ENCODE measurements around the gene TRDN.

Gene TRDN

DNA sequence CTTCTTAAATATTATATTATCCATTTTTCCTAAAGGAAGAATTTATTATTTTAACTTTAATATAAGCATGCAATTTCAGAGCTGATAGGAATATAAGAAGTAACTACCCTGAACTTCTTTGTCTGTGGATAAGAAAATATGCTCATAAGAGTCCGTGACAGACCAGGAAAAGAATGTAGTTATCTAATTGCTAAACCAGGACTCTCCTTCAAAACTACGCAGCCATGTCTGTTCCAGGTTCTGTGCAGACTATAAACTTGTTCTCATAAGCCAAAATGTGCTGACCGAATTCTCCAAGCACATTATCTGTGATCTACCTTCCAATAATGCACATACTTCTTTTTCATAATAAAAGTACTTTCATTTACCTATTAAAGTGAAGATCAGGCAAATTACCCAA is 116.5 kb downstream of the TRDN start:
- TF ChIP-seq RARB (CRISPR knock-in tag; IDR thresholded peaks at IDR 0.05) (no peak), TSHZ2 (CRISPR knock-in tag; IDR thresholded peaks at IDR 0.05) (no peak), PPARA (CRISPR knock-in tag; IDR thresholded peaks at IDR 0.05; ENCODE audit: borderline replicate concordance) (no peak), ZFP30 (CRISPR knock-in tag; IDR thresholded peaks at IDR 0.05) (no peak), ZNF565 (CRISPR knock-in tag; conservative IDR thresholded peaks at IDR 0.05; ENCODE audit: low read depth) (no peak), TOX (CRISPR knock-in tag; IDR thresholded peaks at IDR 0.05; ENCODE audit: borderline replicate concordance) (no peak), SNAI2 (CRISPR knock-in tag; IDR thresholded peaks at IDR 0.05) (no peak), ZNF70 (CRISPR knock-in tag; IDR thresholded peaks at IDR 0.05) (no peak), OSR1 (CRISPR knock-in tag; IDR thresholded peaks at IDR 0.05) (no peak), BACH2 (CRISPR knock-in tag; IDR thresholded peaks at IDR 0.05; ENCODE audit: borderline replicate concordance) (no peak), ESRRG (CRISPR knock-in tag; IDR thresholded peaks at IDR 0.05) (no peak), ISL1 (CRISPR knock-in tag; IDR thresholded peaks at IDR 0.05) (no peak), ZC3H10 (CRISPR knock-in tag; IDR thresholded peaks at IDR 0.05) (no peak), CSDC2 (CRISPR knock-in tag; IDR thresholded peaks at IDR 0.05) (no peak), ARNTL (CRISPR knock-in tag; IDR thresholded peaks at IDR 0.05; ENCODE audit: borderline replicate concordance, low read depth) (no peak)
- TF ChIP-seq, protein P1, sequence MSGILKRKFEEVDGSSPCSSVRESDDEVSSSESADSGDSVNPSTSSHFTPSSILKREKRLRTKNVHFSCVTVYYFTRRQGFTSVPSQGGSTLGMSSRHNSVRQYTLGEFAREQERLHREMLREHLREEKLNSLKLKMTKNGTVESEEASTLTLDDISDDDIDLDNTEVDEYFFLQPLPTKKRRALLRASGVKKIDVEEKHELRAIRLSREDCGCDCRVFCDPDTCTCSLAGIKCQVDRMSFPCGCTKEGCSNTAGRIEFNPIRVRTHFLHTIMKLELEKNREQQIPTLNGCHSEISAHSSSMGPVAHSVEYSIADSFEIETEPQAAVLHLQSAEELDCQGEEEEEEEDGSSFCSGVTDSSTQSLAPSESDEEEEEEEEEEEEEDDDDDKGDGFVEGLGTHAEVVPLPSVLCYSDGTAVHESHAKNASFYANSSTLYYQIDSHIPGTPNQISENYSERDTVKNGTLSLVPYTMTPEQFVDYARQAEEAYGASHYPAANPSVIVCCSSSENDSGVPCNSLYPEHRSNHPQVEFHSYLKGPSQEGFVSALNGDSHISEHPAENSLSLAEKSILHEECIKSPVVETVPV (CRISPR knock-in tag; IDR thresholded peaks at IDR 0.05), result no peak
- TF ChIP-seq, protein P2, sequence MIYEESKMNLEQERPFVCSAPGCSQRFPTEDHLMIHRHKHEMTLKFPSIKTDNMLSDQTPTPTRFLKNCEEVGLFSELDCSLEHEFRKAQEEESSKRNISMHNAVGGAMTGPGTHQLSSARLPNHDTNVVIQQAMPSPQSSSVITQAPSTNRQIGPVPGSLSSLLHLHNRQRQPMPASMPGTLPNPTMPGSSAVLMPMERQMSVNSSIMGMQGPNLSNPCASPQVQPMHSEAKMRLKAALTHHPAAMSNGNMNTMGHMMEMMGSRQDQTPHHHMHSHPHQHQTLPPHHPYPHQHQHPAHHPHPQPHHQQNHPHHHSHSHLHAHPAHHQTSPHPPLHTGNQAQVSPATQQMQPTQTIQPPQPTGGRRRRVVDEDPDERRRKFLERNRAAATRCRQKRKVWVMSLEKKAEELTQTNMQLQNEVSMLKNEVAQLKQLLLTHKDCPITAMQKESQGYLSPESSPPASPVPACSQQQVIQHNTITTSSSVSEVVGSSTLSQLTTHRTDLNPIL (CRISPR knock-in tag; IDR thresholded peaks at IDR 0.05; ENCODE audit: low read depth), result no peak
- ATAC-seq, result no peak

DNA sequence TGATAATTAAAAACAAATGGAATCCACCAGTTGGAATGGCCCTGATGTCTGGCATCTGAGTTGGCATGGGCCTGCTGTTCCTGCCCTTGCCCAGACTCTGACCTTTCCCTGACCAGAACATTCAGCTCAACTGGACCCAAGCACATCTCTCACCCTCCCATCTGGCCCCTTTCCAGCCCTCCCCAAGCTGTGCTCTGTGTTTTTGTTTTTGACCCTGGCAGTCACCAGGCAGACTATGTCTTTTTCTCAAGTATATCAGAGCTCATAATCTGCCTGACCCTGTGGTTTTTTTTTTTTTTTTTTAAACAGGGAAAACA is 117.6 kb downstream of the TRDN start:
- ATAC-seq, result no peak
- TF ChIP-seq SNAI2 (CRISPR knock-in tag; IDR thresholded peaks at IDR 0.05) (no peak), ZFP30 (CRISPR knock-in tag; IDR thresholded peaks at IDR 0.05) (no peak), BACH2 (CRISPR knock-in tag; IDR thresholded peaks at IDR 0.05; ENCODE audit: borderline replicate concordance) (no peak), ZC3H10 (CRISPR knock-in tag; IDR thresholded peaks at IDR 0.05) (no peak), ESRRG (CRISPR knock-in tag; IDR thresholded peaks at IDR 0.05) (no peak), ZFP3 (CRISPR knock-in tag; IDR thresholded peaks at IDR 0.05) (no peak), ZNF8 (CRISPR knock-in tag; IDR thresholded peaks at IDR 0.05) (no peak), POU6F1 (CRISPR knock-in tag; IDR thresholded peaks at IDR 0.05; ENCODE audit: borderline replicate concordance, low read depth) (no peak), TCF4 (CRISPR knock-in tag; IDR thresholded peaks at IDR 0.05; ENCODE audit: borderline replicate concordance) (no peak)
- TF ChIP-seq, protein P1 (CRISPR knock-in tag; IDR thresholded peaks at IDR 0.05), result no peak

DNA sequence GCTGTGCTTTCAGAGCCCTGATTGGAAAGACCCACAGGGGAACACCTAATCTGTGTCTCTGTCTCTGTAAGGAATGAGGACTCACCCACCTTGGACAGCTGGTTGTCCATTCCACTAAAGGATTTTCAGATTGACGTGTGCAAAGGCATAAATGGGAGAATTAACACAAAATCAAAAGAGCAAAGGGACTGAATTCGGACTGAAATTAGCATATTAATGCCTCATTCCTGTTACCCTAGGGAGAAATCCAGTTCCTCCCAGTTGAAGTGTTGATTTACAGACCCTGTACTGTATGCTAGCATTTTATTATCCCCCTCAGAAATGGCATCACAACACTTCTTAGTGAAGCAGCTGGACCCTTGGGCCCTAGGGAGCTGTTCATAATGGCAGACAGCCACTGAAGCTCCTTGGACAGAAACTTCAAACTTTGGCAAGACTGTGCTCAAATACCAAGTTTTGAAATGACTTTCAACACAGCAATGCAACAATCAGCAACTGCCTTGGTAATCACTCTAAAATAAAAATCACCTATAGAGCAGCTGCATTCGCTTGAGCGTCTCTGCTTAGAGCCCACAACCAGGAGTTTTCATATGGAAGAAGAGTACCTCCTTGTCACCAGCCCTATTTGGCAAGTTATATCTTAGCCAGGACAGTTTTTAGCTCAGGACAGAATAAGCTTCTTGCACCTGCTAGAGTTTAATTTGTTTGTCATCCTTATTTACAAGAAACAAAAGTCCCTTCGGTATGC is 118.1 kb downstream of the TRDN start:
- TF ChIP-seq ISL1 (CRISPR knock-in tag; IDR thresholded peaks at IDR 0.05), result no peak
- no peak for TF ChIP-seq ESRRG (CRISPR knock-in tag; IDR thresholded peaks at IDR 0.05)
- TF ChIP-seq, protein P2 (CRISPR knock-in tag; IDR thresholded peaks at IDR 0.05; ENCODE audit: low read depth), result no peak
- no peak for TF ChIP-seq ZFP3 (CRISPR knock-in tag; IDR thresholded peaks at IDR 0.05)
- no peak for TF ChIP-seq ZNF70 (CRISPR knock-in tag; IDR thresholded peaks at IDR 0.05)
- no peak for TF ChIP-seq BACH2 (CRISPR knock-in tag; IDR thresholded peaks at IDR 0.05; ENCODE audit: borderline replicate concordance)
- no peak for TF ChIP-seq PATZ1 (CRISPR knock-in tag; IDR thresholded peaks at IDR 0.05; ENCODE audit: borderline replicate concordance)
- no peak for ATAC-seq

Data from SK-N-SH treated with all-trans-retinoic acid at 6 μM for 48 hours (cell line).